Thyroid gland (tissue), 4 donors: Measurements from ENCODE around the gene COL27A1.

Experiments used
- CTCF ChIP-seq, 6 experiments: fragments of 200-600 bp in 3 of 6; fragments of 450-650 bp in 3 of 6; sonication (generic) in 3 of 6; IDR thresholded peaks; one replicate each; pipeline ENCODE4 v1.5.1; 2016 to 2019; ENCODE audit warnings: antibody characterized with exemption in 6 of 6, mild to moderate bottlenecking in 2 of 6, inconsistent platforms in 1 of 6, moderate library complexity in 1 of 6
- POLR2A ChIP-seq, 2 donors: fragments of 450-650 bp; IDR thresholded peaks; one replicate each; pipeline ENCODE4 v1.6.1; 2017; ENCODE audit warnings: antibody characterized with exemption in 2 of 2, mild to moderate bottlenecking in 2 of 2, moderate library complexity in 1 of 2

GRCh38 chr9:114213566-114213965 is 58.2 kb downstream of the COL27A1 start:
- TF ChIP-seq CTCF (IDR thresholded peaks at IDR 0.05): no peak
- TF ChIP-seq POLR2A (IDR thresholded peaks at IDR 0.05): no peak
